Activated CD8-positive, alpha-beta memory T cell treated with anti-CD3 and anti-CD28 coated beads, Interleukin-2, amount 50 U/mL, for 1 hour (primary cell): ENCODE data around the gene IL33.

ENCODE experiments used
- DNase-seq: peaks from one replicate; pipeline ENCODE4 v3.0.0-alpha.2; 2020; ENCODE audit errors: extremely low read depth

IL33 gene

GRCh38 chr9:6216951-6217350 is 1.3 kb downstream of the IL33 start:
- no peak for DNase-seq

- DNase-seq = no peak
Observed at GRCh38 chr9:6218099-6218502, 2.5 kb downstream of the IL33 start.

- no peak for DNase-seq
Observed at GRCh38 chr9:6219040-6219439, 3.4 kb downstream of the IL33 start.

- no peak for DNase-seq
Observed at GRCh38 chr9:6219981-6220380, 4.4 kb downstream of the IL33 start.

GRCh38 chr9:6224393-6225154 is 9.0 kb downstream of the IL33 start:
- DNase-seq = no peak

- no peak for DNase-seq
Observed at GRCh38 chr9:6226696-6227095, 11.1 kb downstream of the IL33 start.

GRCh38 chr9:6229186-6229585 is 13.6 kb downstream of the IL33 start:
- no peak for DNase-seq

GRCh38 chr9:6229619-6230018 is 14.0 kb downstream of the IL33 start:
- DNase-seq = no peak

GRCh38 chr9:6230037-6230780 is 14.6 kb downstream of the IL33 start:
- no peak for DNase-seq

- DNase-seq = no peak
Observed at GRCh38 chr9:6232336-6232945, 16.8 kb downstream of the IL33 start.

- no peak for DNase-seq
Observed at GRCh38 chr9:6234014-6234413, 18.4 kb downstream of the IL33 start.

GRCh38 chr9:6237267-6237666 is 21.7 kb downstream of the IL33 start:
- DNase-seq = no peak

GRCh38 chr9:6239048-6239461 is 23.4 kb downstream of the IL33 start:
- no peak for DNase-seq

- no peak for DNase-seq
Observed at GRCh38 chr9:6239694-6240093, 24.1 kb downstream of the IL33 start.

GRCh38 chr9:6243746-6244145 is 28.1 kb downstream of the IL33 start:
- DNase-seq = no peak

- DNase-seq = no peak
Observed at GRCh38 chr9:6247266-6247665, 31.7 kb downstream of the IL33 start.

- no peak for DNase-seq
Observed at GRCh38 chr9:6268826-6269397, 53.3 kb downstream of the IL33 start.

GRCh38 chr9:6270896-6271295 is 55.3 kb downstream of the IL33 start:
- no peak for DNase-seq

GRCh38 chr9:6271508-6272228 is 56.1 kb downstream of the IL33 start:
- DNase-seq = no peak

- DNase-seq = no peak
Observed at GRCh38 chr9:6272229-6272598, 56.6 kb downstream of the IL33 start.

- DNase-seq = no peak
Observed at GRCh38 chr9:6277417-6277816, 61.8 kb downstream of the IL33 start.

GRCh38 chr9:6301858-6302257 is 86.3 kb downstream of the IL33 start:
- DNase-seq = no peak
